22Rv1 (cell line): ENCODE results near the gene IFT80.

Experiments used
- ZFX ChIP-seq: fragments of 450-650 bp; IDR thresholded peaks from 2 replicates; pipeline ENCODE4 v1.6.1; 2017; ENCODE audit warnings: antibody characterized with exemption, borderline replicate concordance
- TF ChIP-seq, protein P1 (sequence below): fragments of 450-650 bp; IDR thresholded peaks from 2 replicates; pipeline ENCODE4 v1.5.1; 2017; ENCODE audit warnings: mild to moderate bottlenecking

DNA sequence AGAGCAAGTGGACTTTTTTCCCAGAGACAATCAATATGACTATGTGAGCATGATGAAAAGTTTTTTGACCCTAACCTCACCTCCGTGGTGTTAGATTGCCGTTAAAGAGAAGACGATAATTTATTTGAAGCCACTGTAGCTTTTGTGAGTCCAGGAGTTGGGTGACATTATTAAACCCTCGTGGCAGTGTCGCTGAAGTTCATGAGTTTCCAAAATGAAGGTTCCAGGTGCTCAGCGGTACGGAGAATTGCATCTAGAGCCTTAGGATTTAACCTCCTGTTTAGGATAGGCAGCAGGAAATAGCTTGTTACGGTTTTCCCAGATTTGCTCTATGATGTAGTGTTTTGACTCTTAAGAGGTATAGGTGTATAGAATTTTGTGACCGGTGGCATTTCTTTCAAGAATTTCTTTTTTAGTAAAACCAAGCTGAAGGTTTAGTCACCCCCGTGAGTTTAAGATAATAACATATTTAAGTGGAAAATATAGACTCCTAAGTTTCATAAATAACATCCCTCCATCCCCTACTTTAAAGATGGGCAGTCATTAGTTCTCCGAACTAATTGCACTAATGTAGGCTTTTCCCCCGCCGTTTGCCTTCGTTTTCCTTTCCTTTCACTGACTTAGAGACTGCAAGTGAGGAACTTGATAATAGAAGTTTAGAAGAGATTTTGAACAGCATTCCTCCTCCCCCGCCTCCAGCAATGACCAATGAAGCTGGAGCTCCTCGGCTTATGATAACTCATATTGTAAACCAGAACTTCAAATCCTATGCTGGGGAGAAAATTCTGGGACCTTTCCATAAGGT is 2.5 kb upstream of the IFT80 start:
- TF ChIP-seq, protein P1, sequence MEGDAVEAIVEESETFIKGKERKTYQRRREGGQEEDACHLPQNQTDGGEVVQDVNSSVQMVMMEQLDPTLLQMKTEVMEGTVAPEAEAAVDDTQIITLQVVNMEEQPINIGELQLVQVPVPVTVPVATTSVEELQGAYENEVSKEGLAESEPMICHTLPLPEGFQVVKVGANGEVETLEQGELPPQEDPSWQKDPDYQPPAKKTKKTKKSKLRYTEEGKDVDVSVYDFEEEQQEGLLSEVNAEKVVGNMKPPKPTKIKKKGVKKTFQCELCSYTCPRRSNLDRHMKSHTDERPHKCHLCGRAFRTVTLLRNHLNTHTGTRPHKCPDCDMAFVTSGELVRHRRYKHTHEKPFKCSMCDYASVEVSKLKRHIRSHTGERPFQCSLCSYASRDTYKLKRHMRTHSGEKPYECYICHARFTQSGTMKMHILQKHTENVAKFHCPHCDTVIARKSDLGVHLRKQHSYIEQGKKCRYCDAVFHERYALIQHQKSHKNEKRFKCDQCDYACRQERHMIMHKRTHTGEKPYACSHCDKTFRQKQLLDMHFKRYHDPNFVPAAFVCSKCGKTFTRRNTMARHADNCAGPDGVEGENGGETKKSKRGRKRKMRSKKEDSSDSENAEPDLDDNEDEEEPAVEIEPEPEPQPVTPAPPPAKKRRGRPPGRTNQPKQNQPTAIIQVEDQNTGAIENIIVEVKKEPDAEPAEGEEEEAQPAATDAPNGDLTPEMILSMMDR, result no peak
- TF ChIP-seq ZFX, result no peak
